ENCODE measurements around the gene RIC8A. TPM values are rescaled to one million over a fixed set of nuclear protein-coding genes. Genes with fewer than 3 reads are reported as not detected.

Gene RIC8A
- total and polyA plus RNA-seq, 2 of the 13 experiments (the other 11 are each of a cell fraction or from before 2014, with no cell fraction given), result 62.1 to 63.8 TPM

GRCh38 chr11:216081-216974, 8.8 kb downstream of the RIC8A start (continued):
- 0 out of 4 replicates have a peak, but pooled peaks of 1 of the 2 experiments have one; percentile 42 for TF ChIP-seq HMGXB4 (CRISPR knock-in tag; IDR thresholded peaks at IDR 0.05; ENCODE audit: borderline replicate concordance in 1 of 2, low read depth in 1 of 2)
- no peak for TF ChIP-seq ZNF562 (CRISPR knock-in tag; IDR thresholded peaks at IDR 0.05; ENCODE audit: borderline replicate concordance)
- TF ChIP-seq ZNF577 (CRISPR knock-in tag; IDR thresholded peaks at IDR 0.05; ENCODE audit: borderline replicate concordance, low read depth), result no peak
- TF ChIP-seq PAF1 (CRISPR knock-in tag; IDR thresholded peaks at IDR 0.05), result no peak
- TF ChIP-seq THAP11 (CRISPR knock-in tag; IDR thresholded peaks at IDR 0.05), result no peak
- no peak for TF ChIP-seq POLR2G (IDR thresholded peaks at IDR 0.05; ENCODE audit: low read depth, low read length)
- TF ChIP-seq RBM39 (IDR thresholded peaks at IDR 0.05; ENCODE audit: low read depth, low read length, poor library complexity, severe bottlenecking), result no peak
- no peak for TF ChIP-seq ZFP36L2 (CRISPR knock-in tag; IDR thresholded peaks at IDR 0.05)
- TF ChIP-seq DMAP1 (CRISPR knock-in tag; IDR thresholded peaks at IDR 0.05), result no peak
- TF ChIP-seq RORA (CRISPR knock-in tag; IDR thresholded peaks at IDR 0.05), result no peak
- TF ChIP-seq TCF7L2 (IDR thresholded peaks at IDR 0.05; ENCODE audit: low read depth, low read length), result no peak
- no peak; the same call in 1 of the 2 replicates for TF ChIP-seq PAXIP1 (CRISPR knock-in tag; conservative IDR thresholded peaks at IDR 0.05)
- no peak for TF ChIP-seq KDM5B (CRISPR knock-in tag; IDR thresholded peaks at IDR 0.05; ENCODE audit: borderline replicate concordance)
- no peak for TF ChIP-seq ZNF773 (CRISPR knock-in tag; IDR thresholded peaks at IDR 0.05; ENCODE audit: borderline replicate concordance)
- TF ChIP-seq ZNF550 (CRISPR knock-in tag; IDR thresholded peaks at IDR 0.05; ENCODE audit: borderline replicate concordance), result no peak
- TF ChIP-seq RNF219 (CRISPR knock-in tag; IDR thresholded peaks at IDR 0.05), result no peak
- TF ChIP-seq EED (CRISPR knock-in tag; IDR thresholded peaks at IDR 0.05), result no peak
- no peak for TF ChIP-seq ZNF75D (CRISPR knock-in tag; IDR thresholded peaks at IDR 0.05; ENCODE audit: borderline replicate concordance)
- no peak for TF ChIP-seq PLRG1 (conservative IDR thresholded peaks at IDR 0.05)
- no peak for TF ChIP-seq ZNF567 (CRISPR knock-in tag; IDR thresholded peaks at IDR 0.05; ENCODE audit: borderline replicate concordance)
- no peak for TF ChIP-seq RFX1 (IDR thresholded peaks at IDR 0.05)
- TF ChIP-seq SNAPC5 (CRISPR knock-in tag; IDR thresholded peaks at IDR 0.05; ENCODE audit: borderline replicate concordance), result no peak
- TF ChIP-seq ZNF207 (IDR thresholded peaks at IDR 0.05; ENCODE audit: borderline replicate concordance), result no peak
